ENCODE data around the gene RMC1. TPM values are rescaled to one million over a fixed set of nuclear protein-coding genes. Genes with fewer than 3 reads are reported as not detected.

Gene RMC1
- total RNA-seq, 2 experiments from 2014 or later = 46.9 to 48.3 TPM

GRCh38 chr18:23524213-23524707, 20.9 kb downstream of the RMC1 start:
- no peaks in the 10 kb centered on the region for H3K27me3 ChIP-seq (ENCODE audit: control insufficient read depth in 1 of 2, insufficient read depth in 2 of 2, low read length in 2 of 2)
- TF ChIP-seq CTCF (IDR thresholded peaks at IDR 0.05) = no peak
- no peaks in the 10 kb centered on the region for H3K4me1 ChIP-seq (ENCODE audit: insufficient read depth, low read length)
- no peak overlapping the region for H3K4me3 Mint-ChIP-seq
- ATAC-seq (ENCODE audit: poor library complexity) = no peak
- no peak overlapping the region for H3K4me3 ChIP-seq (ENCODE audit: low read length)
- H3K27me3 Mint-ChIP-seq = no peaks in the 10 kb centered on the region
- peak overlapping the region; percentile 13 for H3K27ac Mint-ChIP-seq
- no peaks in the 10 kb centered on the region for H3K4me1 Mint-ChIP-seq (ENCODE audit: low read depth)
- POLR2A ChIA-PET = no interaction called here
- intact Hi-C loops (cut with DNase I, micrococcal nuclease) = no loop called here
- H3K9me3 Mint-ChIP-seq = no peaks in the 10 kb centered on the region
- H3K36me3 Mint-ChIP-seq (ENCODE audit: low read depth) = peaks cover 93% of the 10 kb centered on the region
- CTCF ChIA-PET = no interaction called here
- peaks cover 91% of the 10 kb centered on the region for H3K36me3 ChIP-seq (ENCODE audit: insufficient read depth, low read length)
- no peak overlapping the region for H3K27ac ChIP-seq (ENCODE audit: low read depth in 1 of 2, low read length in 2 of 2)
- no peak for DNase-seq
- no peaks in the 10 kb centered on the region for H3K9me3 ChIP-seq (ENCODE audit: control insufficient read depth in 1 of 2, insufficient read depth in 1 of 2, low read length in 2 of 2)

DNA sequence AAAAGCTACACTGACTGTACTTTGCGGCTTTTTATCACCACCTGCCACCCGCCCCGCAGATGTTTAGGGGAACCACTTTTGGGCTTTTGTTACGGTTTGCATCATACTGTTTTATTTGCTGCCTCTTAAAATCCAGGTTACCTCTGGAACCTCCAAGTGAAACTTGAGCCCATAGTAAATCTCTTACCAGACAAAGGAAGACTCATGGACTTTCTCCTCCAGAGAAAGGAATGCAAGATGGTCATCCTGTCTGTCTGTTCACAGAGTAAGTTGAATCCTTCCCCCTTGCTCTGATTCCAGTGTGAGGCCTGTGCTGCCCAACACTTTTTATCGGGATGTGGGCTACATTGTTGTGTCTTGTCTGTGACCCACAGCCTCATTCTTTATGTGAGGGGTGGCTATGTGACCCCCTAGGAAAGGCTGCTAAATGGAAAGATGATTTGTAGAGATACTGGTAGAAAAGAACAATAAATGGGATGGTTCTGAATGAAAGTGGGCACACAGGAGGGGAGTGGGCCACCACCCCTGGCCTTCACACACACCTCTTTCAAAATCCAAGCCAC, 23.3 kb downstream of the RMC1 start:
- intact Hi-C loops (cut with DNase I, micrococcal nuclease) = loop anchor here in 1 of 2 experiments (5.0 kb wide), 1 partner anchor 46 kb away; no protein-coding TSS in a partner anchor
- Histone ChIP-seq H3K36me3 (ENCODE audit: insufficient read depth, low read length) (peaks cover 91% of the 10 kb centered on the region), H3K27ac (ENCODE audit: low read depth in 1 of 2, low read length in 2 of 2) (no peak overlapping the region), H3K27me3 (ENCODE audit: control insufficient read depth in 1 of 2, insufficient read depth in 2 of 2, low read length in 2 of 2) (no peaks in the 10 kb centered on the region), H3K4me3 (ENCODE audit: low read length) (no peak overlapping the region), H3K9me3 (ENCODE audit: control insufficient read depth in 1 of 2, insufficient read depth in 1 of 2, low read length in 2 of 2) (no peaks in the 10 kb centered on the region), H3K4me1 (ENCODE audit: insufficient read depth, low read length) (no peaks in the 10 kb centered on the region)
- DNase-seq = no peak
- no peaks in the 10 kb centered on the region for H3K27me3 Mint-ChIP-seq
- CTCF ChIA-PET = no interaction called here
- no peaks in the 10 kb centered on the region for H3K4me1 Mint-ChIP-seq (ENCODE audit: low read depth)
- H3K4me3 Mint-ChIP-seq = no peak overlapping the region
- ATAC-seq (ENCODE audit: poor library complexity) = no peak
- H3K36me3 Mint-ChIP-seq (ENCODE audit: low read depth) = peaks cover 95% of the 10 kb centered on the region
- POLR2A ChIA-PET = no interaction called here
- no peaks in the 10 kb centered on the region for H3K9me3 Mint-ChIP-seq
- TF ChIP-seq CTCF (IDR thresholded peaks at IDR 0.05) = no peak
- no peak overlapping the region for H3K27ac Mint-ChIP-seq

DNA sequence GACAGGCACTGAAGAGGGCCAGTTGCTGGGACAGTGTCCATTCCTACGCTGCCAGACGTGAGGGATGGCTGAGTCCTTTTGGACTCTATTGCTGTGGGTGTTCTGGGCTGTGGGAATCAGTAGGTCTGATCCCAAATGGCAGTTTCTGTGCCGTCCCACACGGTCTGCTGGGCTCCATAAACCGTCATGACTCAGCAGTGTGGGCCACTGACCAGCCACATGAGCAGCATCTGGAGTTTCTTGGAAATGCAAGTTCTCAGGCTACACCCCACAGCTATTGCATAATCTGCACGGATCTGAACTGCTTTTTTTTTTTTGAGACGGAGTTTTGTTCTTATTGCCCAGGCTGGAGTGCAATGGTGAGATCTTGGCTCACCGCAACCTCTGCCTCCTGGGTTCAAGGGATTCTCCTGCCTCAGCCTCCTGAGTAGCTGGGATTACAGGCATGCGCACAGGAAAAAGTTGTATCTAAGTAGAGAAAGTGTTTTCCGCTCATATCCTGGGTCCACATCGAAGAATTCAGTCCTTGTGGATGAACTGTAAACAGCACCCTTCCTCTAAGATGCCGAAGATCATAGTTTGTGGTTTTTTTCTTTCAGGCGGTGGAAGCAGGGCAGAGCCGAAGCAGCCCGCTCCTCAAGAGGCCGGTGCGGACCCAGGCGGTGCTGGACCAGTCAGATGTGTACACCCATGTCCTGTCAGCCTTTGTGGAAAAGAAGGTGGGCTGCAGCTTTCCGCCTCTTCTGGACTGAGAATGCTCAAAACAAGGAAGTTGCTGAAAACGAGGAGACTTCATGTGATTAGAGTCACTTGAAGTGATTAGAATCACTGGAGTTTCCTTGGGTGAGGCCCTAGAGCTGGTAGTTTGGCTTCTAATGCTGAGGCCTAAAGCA, 25.5 kb downstream of the RMC1 start:
- peaks cover 91% of the 10 kb centered on the region for H3K36me3 ChIP-seq (ENCODE audit: insufficient read depth, low read length)
- no peak overlapping the region for H3K4me3 ChIP-seq (ENCODE audit: low read length)
- peak in 1 of 14 experiments; percentile 15 for DNase-seq
- ChIA-PET CTCF (interaction anchor here (1.6 kb wide), 1 partner anchor 13 kb away, joined by 3 read pairs; no protein-coding TSS in a partner anchor), POLR2A (no interaction called here)
- no peaks in the 10 kb centered on the region for H3K27me3 ChIP-seq (ENCODE audit: control insufficient read depth in 1 of 2, insufficient read depth in 2 of 2, low read length in 2 of 2)
- H3K27ac ChIP-seq (ENCODE audit: low read depth in 1 of 2, low read length in 2 of 2) = no peak overlapping the region
- no peak for ATAC-seq (ENCODE audit: poor library complexity)
- intact Hi-C loops (cut with DNase I, micrococcal nuclease) = loop anchor here in 1 of 2 experiments (5.0 kb wide), 1 partner anchor 43 kb away; no protein-coding TSS in a partner anchor
- Mint-ChIP-seq H3K27me3 (no peaks in the 10 kb centered on the region), H3K27ac (no peak overlapping the region), H3K4me1 (ENCODE audit: low read depth) (no peaks in the 10 kb centered on the region), H3K4me3 (no peak overlapping the region), H3K36me3 (ENCODE audit: low read depth) (peaks cover 95% of the 10 kb centered on the region), H3K9me3 (no peaks in the 10 kb centered on the region)
- H3K4me1 ChIP-seq (ENCODE audit: insufficient read depth, low read length) = no peaks in the 10 kb centered on the region
- H3K9me3 ChIP-seq (ENCODE audit: control insufficient read depth in 1 of 2, insufficient read depth in 1 of 2, low read length in 2 of 2) = no peaks in the 10 kb centered on the region
- no peak for TF ChIP-seq CTCF (IDR thresholded peaks at IDR 0.05)

Data from CD4-positive, alpha-beta T cell (primary cell).